Neural cell (in vitro differentiated cells): ENCODE measurements around the gene TXN2.

Experiments used
- CTCF ChIP-seq: fragments of 450-650 bp; IDR thresholded peaks from 2 replicates; pipeline ENCODE4 v1.5.1; 2014; ENCODE audit warnings: antibody characterized with exemption, mild to moderate bottlenecking, moderate library complexity; ENCODE audit not compliant: poor library complexity, severe bottlenecking
- EP300 ChIP-seq: fragments of 450-650 bp; conservative IDR thresholded peaks from 2 replicates; pipeline ENCODE4 v1.6.1; 2014; ENCODE audit warnings: antibody characterized with exemption, mild to moderate bottlenecking, moderate library complexity; ENCODE audit not compliant: poor library complexity, severe bottlenecking
- EZH2 ChIP-seq: fragments of 200-600, 300-800 bp; shearing (Covaris generic), sonication (generic); IDR thresholded peaks from 2 replicates; pipeline ENCODE4 v1.6.1; 2014; ENCODE audit warnings: antibody characterized with exemption, low read length, borderline replicate concordance, mild to moderate bottlenecking; ENCODE audit not compliant: insufficient read depth, poor library complexity, severe bottlenecking
- MXI1 ChIP-seq: fragments of 450-650 bp; conservative IDR thresholded peaks from 2 replicates; pipeline ENCODE4 v1.6.1; 2014; ENCODE audit warnings: antibody characterized with exemption, mild to moderate bottlenecking; ENCODE audit not compliant: poor library complexity, severe bottlenecking
- POLR2AphosphoS5 ChIP-seq: IDR thresholded peaks from 2 replicates; pipeline ENCODE4 v1.6.1; 2012
- RAD21 ChIP-seq: fragments of 450-650 bp; conservative IDR thresholded peaks from 2 replicates; pipeline ENCODE4 v1.6.1; 2014; ENCODE audit warnings: antibody characterized with exemption, mild to moderate bottlenecking, moderate library complexity
- SMC3 ChIP-seq: fragments of 450-650 bp; conservative IDR thresholded peaks from 2 replicates; pipeline ENCODE4 v1.6.1; 2014; ENCODE audit warnings: antibody characterized with exemption, mild to moderate bottlenecking, moderate library complexity; ENCODE audit not compliant: poor library complexity

- TF ChIP-seq CTCF (no peak), RAD21 (no peak), SMC3 (no peak), MXI1 (no peak), EZH2 (no peak), POLR2AphosphoS5 (no peak), EP300 (no peak)
Measured at GRCh38 chr22:36469094-36469710, 12.2 kb downstream of the TXN2 start.
